Astrocyte (in vitro differentiated cells and primary cell): ENCODE measurements around the gene CHL1.

ENCODE experiments used
- CTCF ChIP-seq: IDR thresholded peaks from 2 replicates; pipeline ENCODE4 v1.5.1; 2011; ENCODE audit warnings: low read depth, mild to moderate bottlenecking, inconsistent platforms, low read length, moderate library complexity; ENCODE audit not compliant: insufficient read depth
- EZH2 ChIP-seq: IDR thresholded peaks from 2 replicates; pipeline ENCODE4 v1.6.1; 2012; ENCODE audit warnings: mild to moderate bottlenecking, low read length, inconsistent platforms; ENCODE audit not compliant: insufficient read depth

- no peak for TF ChIP-seq CTCF
- TF ChIP-seq EZH2 = no peak
Measured at GRCh38 chr3:270688-271087, 74.1 kb downstream of the CHL1 start.
